Measurements from ENCODE around the gene RNF187.

Gene RNF187

DNA sequence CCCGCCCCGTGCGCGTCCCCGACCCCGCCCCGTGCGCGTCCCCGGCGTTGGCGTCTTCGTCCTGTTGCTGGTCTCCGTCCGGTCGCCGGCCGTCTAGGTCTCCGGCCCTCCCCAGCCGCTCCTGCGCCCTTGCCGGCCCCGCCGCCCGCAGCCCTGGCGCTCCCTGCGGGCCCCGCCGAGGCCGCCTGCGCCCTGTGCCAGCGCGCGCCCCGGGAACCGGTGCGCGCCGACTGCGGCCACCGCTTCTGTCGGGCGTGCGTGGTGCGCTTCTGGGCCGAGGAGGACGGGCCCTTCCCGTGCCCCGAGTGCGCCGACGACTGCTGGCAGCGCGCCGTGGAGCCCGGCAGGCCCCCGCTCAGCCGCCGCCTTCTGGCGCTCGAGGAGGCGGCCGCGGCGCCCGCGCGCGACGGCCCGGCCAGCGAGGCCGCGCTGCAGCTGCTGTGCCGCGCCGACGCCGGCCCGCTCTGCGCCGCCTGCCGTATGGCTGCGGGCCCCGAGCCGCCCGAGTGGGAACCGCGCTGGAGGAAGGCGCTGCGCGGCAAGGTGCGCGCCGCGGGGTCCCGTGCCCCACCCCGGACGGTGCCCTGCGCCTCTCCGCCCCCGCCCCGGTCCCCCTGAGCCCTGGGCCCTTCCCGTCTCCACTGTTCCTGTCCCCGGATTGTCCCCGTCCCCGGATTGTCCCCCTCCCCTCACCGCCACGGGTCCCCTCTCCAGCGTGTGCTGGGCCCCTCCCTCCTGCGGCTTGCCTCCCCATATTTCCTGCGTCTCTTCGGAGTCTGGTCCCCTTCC is at the start of gene RNF187:
Gene RNF187 (plus strand): TSS at position 47 of the 789 bp plus-strand sequence.
- DNase-seq: peak in 1 of 2 donors; percentile 38

DNA sequence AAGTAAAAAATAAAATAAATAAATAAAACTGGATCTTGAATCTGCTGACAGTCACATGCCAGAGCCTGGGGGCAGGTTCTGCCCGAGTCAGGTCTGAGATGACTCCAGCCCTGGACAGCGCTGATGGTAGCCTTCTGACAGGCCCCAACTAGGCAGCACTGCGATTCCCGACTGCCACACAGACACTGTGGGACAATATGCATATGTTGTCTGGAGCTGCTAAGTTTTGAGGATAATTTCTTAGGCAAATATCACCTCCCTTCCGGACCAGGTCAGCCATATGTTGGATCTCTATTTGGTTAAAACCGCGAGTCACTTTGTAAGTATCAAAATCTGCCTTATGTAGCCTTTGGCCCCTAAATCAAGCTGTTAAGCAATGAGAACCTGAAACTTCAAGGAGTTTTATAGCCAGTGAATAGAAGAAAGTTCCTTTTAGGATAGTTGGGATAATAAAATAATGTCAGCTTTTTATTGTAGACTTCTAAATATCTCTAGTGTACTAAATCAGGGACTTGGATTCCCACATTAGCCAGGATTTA is 49.7 kb upstream of the RNF187 start:
- DNase-seq: no peak

DNA sequence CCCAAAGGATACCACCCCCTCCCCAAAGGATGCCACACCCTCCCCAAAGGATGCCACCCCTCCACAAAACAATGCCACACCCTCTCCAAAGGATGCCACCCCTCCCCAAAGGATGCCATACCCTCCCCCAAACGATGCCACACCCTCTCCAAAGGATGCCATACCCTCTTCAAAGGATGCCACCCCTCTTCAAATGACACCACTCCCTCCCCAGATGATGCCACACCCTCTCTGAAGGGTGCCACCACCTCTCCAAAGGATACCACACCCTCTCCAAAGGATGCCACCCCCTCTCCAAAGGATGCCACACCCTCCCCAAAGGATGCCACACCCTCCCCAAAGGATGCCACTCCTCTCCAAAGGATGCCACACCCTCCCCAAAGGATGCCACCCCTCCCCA is 48.9 kb upstream of the RNF187 start:
- no peak for DNase-seq

DNA sequence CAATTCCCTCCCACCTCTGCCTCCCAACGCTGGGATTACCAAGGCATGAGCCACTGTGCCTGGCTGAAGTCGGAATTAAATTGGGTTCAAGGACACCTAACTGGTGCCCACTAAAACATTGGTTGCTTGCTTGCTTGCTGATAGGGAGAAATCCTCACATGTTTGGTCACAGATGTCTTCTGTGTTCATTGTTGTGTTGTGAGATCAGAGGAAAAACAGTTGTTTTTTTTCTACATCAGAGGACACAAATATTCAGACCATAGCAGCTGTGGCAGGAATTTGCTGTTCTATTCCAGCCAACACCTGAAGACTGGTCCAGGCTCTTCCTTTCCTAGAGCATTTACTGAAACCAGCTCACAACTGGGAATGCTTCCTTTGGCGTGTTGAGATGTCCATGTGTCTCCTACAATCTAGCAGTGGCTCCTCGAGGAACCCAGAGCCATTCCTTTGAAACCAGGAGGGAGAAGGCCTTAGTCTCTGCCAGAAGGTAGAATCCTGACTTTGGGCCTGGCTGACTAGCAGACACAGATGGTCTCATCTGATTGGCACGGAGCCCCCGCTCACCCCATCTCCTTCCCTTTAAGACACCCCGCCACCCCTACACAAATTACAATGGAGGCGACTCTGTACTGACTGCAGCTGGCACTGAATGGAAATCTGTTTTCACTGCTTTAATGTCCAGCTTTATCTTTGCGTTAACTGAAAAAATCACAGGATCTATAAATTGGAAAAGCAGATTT is 46.3 kb upstream of the RNF187 start:
- DNase-seq: no peak

DNA sequence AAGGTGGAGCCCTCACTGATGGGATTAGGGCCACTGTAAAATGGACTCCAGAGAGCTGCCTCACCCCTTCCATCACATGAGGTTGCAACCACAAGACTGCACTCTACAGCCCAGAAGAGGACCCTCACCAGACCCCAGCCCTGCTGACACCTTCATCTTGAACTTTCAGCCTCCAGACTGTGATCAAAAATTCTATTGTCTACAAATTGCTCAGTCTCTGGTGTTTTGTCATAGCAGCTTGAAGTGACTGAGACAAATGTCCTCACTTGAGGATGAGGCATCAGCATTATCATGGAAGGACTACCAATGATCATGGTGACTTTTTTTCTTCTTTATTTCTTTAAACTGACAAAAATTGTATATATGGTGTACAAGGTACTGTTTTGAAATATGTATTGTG is 43.8 kb upstream of the RNF187 start:
- DNase-seq: no peak

DNA sequence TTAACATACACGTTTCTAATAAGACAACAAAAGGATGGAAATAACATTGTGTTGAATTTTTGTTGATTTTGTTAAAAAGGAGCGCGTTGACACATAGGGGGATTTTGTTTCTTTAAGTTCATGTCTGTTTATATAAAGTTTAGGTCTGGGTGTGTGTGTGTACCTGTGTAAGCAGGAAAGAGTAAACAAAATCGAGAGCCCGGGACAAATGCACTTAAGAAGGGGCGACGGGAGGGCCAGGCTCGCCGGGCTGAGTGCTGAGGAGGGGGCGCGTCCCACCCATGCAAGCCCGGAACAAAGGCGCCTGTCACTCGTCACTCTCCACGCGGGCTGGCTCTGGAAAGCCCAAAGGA is 41.7 kb upstream of the RNF187 start:
- DNase-seq: no peak

DNA sequence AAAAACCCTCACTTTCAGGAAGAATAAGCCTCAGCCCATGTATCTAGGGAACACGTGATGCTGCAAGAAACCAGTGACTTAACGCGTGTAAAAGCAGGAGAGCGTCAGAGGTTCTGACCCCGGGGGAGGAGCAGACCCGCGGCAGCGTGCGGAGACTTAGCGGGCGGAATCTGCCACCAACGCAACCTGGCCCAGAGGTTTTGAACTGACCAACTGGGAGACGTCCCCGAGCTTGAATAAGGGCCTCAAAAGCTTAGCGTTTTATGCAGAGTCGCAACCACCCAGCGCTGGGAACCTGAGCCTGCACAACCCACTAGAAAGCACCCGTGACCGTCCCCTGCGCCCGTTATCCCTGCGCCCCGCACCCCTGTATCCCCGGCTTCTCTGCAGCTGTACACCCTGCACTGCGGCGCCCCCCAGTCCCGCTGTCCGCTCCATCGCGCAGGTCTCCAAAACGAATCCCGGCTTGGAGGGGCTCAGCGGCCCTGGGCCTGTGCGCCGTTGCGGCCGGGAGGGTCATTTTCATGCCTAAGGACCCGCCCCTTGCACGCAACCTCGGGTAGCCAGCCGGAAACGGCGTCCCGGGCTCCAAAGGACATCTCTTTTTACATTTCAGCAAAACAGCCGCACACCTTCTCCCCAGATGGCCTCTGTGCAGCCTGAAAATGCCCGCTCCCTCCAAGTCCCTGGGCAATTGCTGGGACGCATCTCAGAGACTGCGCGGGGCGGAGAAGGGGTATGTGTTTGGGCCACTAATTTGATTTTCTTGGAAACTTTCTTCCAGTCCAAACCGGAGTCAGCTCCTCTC is 41.1 kb upstream of the RNF187 start:
- DNase-seq: peak in 1 of 2 donors; percentile 26

DNA sequence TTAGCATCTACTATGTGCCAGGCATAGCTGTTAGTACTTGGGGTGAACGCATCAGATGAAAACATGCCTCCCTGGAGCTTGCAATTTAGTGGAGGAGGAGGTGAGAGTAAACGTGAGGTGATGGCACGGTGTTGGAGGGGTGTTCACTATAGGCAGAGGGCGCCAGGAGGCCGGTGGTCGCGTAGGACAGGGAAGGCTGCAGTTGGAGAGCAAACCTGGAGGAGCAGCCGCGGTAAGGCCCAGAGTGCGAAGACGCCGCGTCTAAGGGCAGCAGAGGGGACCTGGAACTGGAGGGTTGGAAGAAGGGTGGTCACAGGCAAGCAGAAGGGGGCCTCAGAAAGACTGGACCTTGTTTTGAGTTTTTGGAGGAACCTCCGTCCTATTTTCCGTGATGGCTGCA is 40.3 kb upstream of the RNF187 start:
- no peak for DNase-seq

DNA sequence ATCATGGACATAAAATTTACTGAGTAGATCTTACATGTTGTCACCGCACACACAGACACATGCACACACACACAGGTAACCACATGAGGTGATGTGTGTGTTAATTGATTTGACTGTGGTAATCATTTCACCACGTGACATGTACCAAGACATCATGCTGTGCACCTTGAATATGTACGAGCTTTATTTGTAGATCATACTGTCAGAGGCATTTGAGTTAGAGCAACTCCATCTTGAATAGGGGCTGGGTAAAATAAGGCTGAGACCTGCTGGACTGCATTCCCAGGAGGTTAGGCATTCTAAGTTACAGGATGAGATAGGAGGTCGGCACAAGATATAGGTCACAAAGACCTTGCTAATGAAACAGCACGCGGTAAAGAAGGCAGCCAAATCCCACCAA is 38.8 kb upstream of the RNF187 start:
- DNase-seq: no peak

DNA sequence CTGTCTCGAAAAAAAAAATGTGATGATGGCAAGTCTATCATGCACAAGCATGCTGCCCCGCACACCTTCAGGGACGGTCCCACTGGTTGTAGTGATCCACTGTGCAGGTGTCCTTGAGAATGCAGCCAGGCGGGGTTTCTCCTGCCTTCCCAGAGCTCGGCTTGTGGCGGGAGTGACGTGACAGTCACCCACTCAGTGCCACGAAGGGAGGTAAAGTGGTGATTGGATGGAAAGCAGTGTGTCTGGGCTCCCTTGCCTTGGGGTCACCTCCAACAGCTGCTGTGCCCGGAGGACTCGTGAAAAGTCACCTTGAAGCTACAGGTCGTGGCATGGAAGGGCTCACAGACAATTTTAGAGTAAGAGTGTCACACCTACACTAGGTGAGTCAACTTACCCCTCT is 37.0 kb upstream of the RNF187 start:
- DNase-seq: no peak

DNA sequence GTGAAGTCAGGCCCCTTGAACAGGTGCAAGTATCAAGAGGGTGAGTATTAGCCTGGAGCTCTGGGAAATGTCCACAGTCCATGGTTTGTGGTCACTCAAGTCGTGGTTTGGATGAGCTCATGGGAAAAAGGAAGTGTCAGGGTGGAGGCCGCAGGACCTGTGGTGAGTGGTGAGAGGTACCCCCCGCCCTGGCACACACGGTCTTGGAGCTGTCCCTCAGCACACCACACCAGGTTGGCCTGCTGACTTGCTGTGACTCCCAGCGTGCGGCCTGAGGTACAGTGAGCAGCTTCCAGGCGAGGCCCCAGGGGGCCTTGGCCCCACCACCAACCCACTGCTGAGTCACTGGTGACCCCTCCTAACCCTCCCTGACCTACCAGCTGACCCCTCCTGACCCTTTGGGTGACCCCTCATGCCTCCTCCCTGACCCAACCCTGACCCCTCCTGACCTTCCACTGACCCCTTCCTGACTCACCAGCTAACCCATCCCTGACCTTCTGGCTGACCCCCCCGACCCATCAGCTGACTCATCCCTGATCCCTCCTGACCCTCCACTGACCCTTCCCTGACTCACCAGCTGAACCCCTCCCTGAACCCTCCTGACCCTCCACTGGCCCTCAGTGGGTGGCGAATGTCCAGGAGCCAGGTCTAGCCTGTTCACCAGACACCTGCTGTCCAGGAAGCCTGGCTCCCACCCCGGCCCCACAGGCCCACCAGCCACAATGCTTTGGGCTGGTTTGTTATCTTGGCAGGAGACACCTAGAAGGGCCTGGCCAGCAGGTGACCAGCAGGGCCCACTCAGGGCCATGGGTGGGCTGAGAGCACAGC is 34.8 kb upstream of the RNF187 start:
- no peak for DNase-seq

DNA sequence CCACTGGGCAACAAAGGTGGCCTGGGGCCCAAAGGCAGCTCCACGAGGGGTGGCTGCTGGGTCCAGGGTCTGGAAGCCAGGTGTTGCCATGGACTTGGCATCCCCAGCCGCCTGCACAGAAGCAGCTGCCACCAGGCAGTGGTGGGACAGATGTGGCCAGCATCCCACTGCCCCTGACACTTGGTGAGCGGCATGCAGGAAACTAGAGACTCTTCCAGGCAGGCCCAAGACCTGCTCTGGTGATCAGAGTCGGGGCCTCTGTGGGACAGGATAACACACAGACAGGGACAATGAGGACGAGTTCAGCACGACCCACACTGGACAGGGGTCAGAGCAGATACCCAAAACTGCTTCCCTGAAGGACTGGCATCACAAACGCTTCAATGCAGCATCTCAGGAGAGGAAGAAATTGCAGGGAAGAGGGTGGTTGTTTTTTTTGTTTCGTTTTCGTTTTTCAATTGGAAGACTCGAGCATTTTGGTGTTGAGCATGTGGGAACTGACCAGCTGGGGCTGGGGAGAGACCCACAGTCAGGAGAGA is 34.1 kb upstream of the RNF187 start:
- no peak for DNase-seq

DNA sequence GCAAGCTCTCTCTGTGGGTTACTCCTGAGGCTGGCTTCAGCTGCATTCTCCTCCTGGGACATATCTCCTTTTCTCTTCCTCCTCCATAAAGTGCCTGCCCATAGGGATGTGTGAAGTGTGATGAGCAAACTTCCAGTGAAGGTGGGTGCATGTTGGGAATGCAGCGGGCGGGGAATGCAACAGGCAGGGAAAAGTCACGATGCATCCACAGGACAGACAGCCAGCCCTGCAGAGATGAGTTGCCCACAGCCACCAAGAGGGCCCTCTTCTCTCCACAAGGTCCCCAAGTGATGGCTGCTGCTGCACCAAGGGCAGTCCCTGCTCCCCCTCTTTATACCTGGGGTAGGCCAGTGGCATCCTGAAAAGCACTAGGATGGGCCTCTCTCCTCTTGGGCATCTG is 33.6 kb upstream of the RNF187 start:
- no peak for DNase-seq

DNA sequence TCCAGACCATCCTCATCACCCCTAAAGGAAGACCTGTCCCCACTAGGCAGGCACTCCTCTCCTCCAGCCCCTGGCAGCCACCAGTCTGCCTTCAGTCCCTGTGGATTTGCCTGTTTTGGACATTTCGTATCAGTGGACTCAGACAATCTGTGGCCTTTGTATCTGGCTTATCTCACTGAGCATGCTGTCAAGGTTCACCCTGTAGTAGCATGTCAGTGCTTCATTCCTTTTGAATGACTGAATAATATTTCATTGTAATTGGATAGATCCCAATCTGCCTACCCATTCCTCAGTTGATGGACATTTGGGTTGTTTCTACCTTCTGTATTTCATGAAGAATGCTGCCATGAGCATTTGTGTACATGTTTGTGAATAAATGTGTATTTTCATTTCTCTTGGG is 32.9 kb upstream of the RNF187 start:
- no peak for DNase-seq

DNA sequence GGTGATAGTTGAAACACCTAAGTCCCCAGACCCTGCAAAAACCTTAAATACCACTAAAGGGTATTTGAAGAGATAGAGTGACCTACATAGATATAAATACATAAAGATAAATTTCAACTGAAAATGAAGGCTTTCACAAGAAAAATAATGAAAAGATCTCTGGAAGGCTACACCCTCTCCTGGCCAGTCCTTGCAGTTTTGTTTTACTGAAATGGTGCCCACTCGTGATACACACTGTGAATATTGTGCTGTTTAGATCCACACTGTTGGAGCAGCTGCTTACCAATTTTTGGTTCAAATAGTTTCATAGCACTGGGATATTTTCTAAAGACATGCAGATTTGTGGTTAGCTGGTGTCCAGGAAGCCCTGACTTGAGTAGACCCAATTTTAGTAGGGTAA is 31.5 kb upstream of the RNF187 start:
- no peak for DNase-seq

DNA sequence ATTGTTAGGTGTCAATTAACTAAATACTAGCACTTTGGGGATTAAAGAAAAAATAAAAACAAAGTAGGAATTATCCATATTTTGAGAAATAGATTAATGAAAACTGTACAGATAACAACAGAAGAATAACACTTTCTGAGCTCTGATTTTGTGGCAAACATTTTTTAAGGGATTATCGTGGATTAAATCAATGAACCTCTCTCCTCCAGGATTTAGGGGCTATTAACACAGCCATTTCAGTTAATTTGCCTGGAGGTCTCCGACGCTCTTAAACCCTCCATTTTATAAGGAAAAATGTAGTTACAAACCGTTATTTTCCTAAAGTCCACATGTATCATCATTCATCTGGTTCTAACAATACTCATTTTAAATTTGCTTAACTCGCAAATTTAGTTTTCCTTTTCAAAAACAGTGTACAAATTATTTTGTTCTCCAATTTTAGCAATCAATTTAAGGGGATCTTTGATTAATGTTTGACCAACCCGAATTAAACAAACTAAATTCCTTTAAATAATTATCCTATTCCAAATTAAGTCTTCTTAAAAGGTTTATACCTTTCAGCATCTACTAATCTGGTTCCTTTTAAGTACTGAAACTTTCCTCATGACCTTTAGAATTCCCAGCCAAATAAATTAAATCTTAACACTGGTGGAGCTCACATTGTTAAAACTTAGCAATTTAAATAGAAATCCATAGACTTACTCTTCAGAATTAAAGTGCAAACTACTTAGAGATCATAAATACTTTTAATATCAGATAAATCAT is 30.7 kb upstream of the RNF187 start:
- DNase-seq: no peak

DNA sequence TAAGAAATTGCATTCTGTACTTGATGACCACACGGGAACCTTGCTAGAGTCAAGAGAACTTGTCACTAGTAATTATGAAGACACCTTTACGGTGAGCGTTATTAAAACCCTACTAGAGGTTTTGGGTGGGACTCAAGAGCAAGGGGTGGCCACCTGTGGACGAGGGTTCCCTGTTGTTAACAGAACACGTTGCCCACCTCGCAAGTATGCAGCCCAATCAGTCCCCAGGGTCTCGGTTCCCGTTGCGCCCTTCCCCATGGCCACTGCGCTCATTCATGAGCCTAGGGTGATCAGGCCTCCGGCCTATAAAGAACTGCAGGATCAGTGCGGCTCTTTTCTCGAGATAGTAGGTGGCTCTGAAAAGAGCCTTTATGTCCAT is 30.2 kb upstream of the RNF187 start:
- no peak for DNase-seq

DNA sequence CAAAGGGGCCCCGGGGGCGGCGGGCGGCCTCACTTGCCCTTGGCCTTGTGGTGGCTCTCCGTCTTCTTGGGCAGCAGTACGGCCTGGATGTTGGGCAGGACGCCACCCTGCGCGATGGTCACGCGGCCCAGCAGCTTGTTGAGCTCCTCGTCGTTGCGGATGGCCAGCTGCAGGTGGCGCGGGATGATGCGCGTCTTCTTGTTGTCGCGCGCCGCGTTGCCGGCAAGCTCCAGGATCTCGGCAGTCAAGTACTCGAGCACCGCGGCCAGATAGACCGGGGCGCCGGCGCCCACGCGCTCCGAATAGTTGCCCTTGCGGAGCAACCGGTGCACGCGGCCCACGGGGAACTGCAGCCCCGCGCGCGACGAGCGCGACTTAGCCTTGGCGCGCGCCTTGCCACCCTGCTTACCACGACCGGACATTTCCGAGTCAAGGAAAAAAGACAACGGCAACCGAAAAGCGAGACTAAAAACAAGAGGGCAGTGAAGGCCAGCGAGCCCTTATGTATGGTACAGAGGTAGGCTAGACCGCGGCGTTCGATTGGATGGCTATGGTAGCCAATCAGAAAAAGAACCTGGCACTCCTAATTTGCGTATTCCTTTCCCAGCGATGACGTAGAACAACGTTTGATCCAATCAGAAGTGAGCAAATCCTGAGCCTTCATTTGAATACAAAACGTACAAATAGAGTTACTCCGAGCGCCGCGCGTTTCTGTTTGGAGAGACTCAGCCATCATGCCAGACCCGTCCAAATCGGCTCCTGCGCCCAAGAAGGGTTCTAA is 29.6 kb upstream of the RNF187 start:
- peak; percentile 80 to 94 for DNase-seq

DNA sequence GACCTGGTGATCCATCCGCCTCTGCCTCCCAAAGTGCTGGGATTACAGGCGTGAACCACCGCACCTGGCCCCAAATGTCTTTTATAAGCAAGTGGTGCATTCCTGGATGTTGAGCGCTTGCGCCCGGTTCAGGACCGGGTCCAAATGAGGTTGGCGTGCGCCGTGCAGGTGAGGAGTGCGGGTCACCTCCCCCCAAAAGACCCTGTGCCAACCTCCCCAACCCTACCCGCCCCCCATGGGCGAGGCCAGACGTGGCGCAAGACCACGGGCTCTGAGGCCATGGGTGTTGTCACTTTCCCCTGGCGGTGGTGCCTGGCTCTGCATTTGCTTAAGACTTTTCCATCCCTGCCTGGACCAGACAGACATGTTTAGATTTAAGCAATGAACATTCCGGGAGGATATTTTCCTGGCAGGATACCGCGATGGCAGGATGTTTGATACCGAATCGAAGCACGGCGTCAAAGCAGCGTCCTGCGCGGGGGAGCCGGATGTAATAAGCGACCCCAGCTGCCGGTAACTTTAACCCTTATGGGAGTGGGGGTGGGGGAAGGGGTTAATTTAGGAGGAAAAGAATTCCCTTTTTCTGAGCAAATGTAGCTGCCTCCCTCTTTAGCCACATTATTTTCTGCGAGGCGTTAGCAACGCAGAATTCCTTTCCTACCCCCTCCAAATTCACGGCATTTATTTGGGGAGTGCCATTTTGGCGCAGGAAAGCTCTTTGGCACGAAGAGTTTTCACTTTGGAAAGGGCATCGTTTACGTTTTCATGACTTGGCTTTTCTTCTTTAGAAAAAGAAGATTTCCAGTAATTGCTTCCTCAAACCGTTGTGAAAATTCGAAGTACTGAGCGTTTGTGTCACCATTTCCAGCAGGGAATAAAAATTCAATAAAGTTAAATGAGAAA is 27.8 kb upstream of the RNF187 start:
- DNase-seq: peak in 1 of 2 donors; percentile 30

All from hippocampal formation (tissue), 2 donors.